ENCODE measurements around the gene GABRG3.

GABRG3 gene

DNA sequence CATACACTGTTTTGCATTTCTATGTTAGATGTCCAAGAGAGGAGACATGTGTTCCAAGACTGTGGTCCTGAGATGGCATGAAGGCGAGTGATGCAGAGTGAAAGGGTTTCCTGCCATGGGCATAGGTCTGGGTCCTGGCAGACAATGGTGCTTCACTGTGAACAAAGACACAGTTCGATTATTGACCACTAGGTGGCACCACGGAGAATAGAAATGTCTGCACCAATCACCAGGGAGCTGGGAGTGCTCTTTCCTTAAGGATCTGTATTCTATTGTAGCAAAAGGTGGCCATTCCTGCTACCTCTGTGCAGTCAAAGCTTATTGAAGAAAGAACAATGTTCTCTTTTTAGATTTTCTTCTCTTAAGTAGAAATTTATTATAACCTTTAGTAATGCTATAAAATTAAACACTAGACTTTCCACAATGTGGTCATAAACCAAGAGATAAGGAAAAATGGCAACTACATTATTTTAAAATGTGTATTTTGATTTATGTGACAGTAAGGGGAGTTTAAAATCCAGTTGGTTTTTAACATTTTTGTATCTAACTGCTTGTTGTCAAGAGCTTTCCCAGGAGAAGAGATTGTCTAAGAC is 88.7 kb downstream of the GABRG3 start:
- no peak overlapping the region for H3K4me3 ChIP-seq (ENCODE audit: insufficient read length, low read depth)
- H3K36me3 ChIP-seq (ENCODE audit: insufficient read depth, insufficient read length, low read length), result no peaks in the 10 kb centered on the region
- DNase-seq (ENCODE audit: low read depth, low spot score), result peak; percentile 51
- H3K9me3 ChIP-seq (ENCODE audit: insufficient read depth, low read length), result no peaks in the 10 kb centered on the region
- TF ChIP-seq ZNF274 (IDR thresholded peaks at IDR 0.05; ENCODE audit: low read depth, low read length), result no peak
- TF ChIP-seq YY1 (IDR thresholded peaks at IDR 0.05; ENCODE audit: insufficient read depth, insufficient read length), result no peak
- no peak for TF ChIP-seq SUZ12 (IDR thresholded peaks at IDR 0.05; ENCODE audit: extremely low read depth, insufficient read depth, insufficient read length)
- H3K27me3 ChIP-seq (ENCODE audit: insufficient read depth, insufficient read length), result no peaks in the 10 kb centered on the region
- H3K4me1 ChIP-seq (ENCODE audit: insufficient read depth, insufficient read length), result no peaks in the 10 kb centered on the region
- H3K9ac ChIP-seq (ENCODE audit: insufficient read length, low read depth), result no peak overlapping the region

DNA sequence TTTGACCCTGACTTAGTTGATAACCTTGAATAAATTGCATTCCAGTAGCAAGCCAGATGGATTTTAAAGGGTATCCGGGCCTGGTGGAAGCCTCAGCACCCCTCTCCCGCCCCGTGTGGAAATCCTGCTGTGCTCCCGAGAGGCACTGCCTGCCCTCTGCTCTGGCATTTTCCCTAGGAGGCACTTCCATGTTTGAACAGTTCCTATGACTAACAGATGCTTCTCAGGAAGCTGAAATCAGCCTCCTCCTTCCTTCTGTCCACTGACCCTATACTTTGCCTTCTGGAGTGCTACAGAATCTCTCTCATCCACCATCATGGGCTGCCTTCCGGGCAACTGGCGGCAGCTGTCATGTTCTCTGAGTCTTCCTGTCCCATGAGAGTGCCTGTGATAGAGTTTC is 90.8 kb downstream of the GABRG3 start:
- Histone ChIP-seq H3K4me1 (ENCODE audit: insufficient read depth, insufficient read length) (no peaks in the 10 kb centered on the region), H3K9me3 (ENCODE audit: insufficient read depth, low read length) (no peaks in the 10 kb centered on the region), H3K9ac (ENCODE audit: insufficient read length, low read depth) (no peak overlapping the region), H3K4me3 (ENCODE audit: insufficient read length, low read depth) (no peak overlapping the region), H3K36me3 (ENCODE audit: insufficient read depth, insufficient read length, low read length) (no peaks in the 10 kb centered on the region), H3K27me3 (ENCODE audit: insufficient read depth, insufficient read length) (no peaks in the 10 kb centered on the region)
- DNase-seq (ENCODE audit: low read depth, low spot score), result no peak
- no peak for TF ChIP-seq SUZ12 (IDR thresholded peaks at IDR 0.05; ENCODE audit: extremely low read depth, insufficient read depth, insufficient read length)
- TF ChIP-seq ZNF274 (IDR thresholded peaks at IDR 0.05; ENCODE audit: low read depth, low read length), result no peak
- no peak for TF ChIP-seq YY1 (IDR thresholded peaks at IDR 0.05; ENCODE audit: insufficient read depth, insufficient read length)

DNA sequence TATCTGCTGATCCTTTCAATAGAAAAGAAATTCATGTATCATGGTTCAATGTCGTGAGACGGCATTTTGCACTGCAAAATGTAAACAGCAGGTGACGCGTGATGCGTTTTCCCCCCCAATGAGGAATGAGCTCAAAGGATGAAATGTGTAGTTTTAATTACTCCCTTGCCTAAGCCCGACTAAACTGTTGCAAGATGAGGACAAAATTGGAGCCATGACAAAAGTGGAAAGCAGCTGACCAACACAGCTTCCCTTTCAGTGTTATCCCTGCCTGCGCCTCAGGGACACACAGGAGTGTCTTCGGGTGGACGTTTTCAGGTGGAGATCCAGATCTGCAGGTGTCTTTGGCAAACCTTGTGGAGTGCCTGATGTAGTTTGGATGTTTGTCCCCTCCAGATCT is 92.0 kb downstream of the GABRG3 start:
- TF ChIP-seq SUZ12 (IDR thresholded peaks at IDR 0.05; ENCODE audit: extremely low read depth, insufficient read depth, insufficient read length) (no peak), YY1 (IDR thresholded peaks at IDR 0.05; ENCODE audit: insufficient read depth, insufficient read length) (no peak), ZNF274 (IDR thresholded peaks at IDR 0.05; ENCODE audit: low read depth, low read length) (no peak)
- Histone ChIP-seq H3K4me1 (ENCODE audit: insufficient read depth, insufficient read length) (no peaks in the 10 kb centered on the region), H3K36me3 (ENCODE audit: insufficient read depth, insufficient read length, low read length) (no peaks in the 10 kb centered on the region), H3K4me3 (ENCODE audit: insufficient read length, low read depth) (no peak overlapping the region), H3K9me3 (ENCODE audit: insufficient read depth, low read length) (no peaks in the 10 kb centered on the region), H3K9ac (ENCODE audit: insufficient read length, low read depth) (no peak overlapping the region), H3K27me3 (ENCODE audit: insufficient read depth, insufficient read length) (no peaks in the 10 kb centered on the region)
- DNase-seq (ENCODE audit: low read depth, low spot score), result no peak

GRCh38 chr15:27064080-27064479 is 93.1 kb downstream of the GABRG3 start:
- H3K9me3 ChIP-seq (ENCODE audit: insufficient read depth, low read length), result peaks cover 10% of the 10 kb centered on the region; the same call in 1 of the 2 replicates
- no peaks in the 10 kb centered on the region for H3K36me3 ChIP-seq (ENCODE audit: insufficient read depth, insufficient read length, low read length)
- TF ChIP-seq YY1 (IDR thresholded peaks at IDR 0.05; ENCODE audit: insufficient read depth, insufficient read length) (no peak), ZNF274 (IDR thresholded peaks at IDR 0.05; ENCODE audit: low read depth, low read length) (no peak)
- H3K4me1 ChIP-seq (ENCODE audit: insufficient read depth, insufficient read length), result no peaks in the 10 kb centered on the region
- H3K9ac ChIP-seq (ENCODE audit: insufficient read length, low read depth), result no peak overlapping the region
- H3K4me3 ChIP-seq (ENCODE audit: insufficient read length, low read depth), result no peak overlapping the region
- no peaks in the 10 kb centered on the region for H3K27me3 ChIP-seq (ENCODE audit: insufficient read depth, insufficient read length)
- no peak for DNase-seq (ENCODE audit: low read depth, low spot score)

DNA sequence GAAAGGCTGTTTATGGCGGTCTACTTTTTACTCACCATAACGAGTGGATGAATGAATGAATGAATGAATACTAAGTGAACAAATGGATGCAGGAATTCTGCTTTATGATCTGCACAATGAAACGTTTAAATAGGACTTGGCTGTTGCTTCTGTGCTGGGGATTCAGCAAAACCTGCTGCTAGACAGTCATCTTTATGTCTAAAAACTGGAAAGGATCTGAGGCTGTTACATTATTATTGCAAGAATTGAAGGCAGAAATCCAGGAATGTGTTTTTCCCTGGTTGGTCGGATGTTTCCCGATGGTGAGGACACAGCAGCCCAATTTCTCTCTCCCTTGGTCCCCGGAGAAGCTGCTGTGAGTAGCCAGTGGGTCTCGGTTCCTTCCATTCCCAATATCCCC is 94.2 kb downstream of the GABRG3 start:
- DNase-seq (ENCODE audit: low read depth, low spot score), result no peak
- no peak overlapping the region for H3K9ac ChIP-seq (ENCODE audit: insufficient read length, low read depth)
- no peaks in the 10 kb centered on the region for H3K4me1 ChIP-seq (ENCODE audit: insufficient read depth, insufficient read length)
- TF ChIP-seq SUZ12 (IDR thresholded peaks at IDR 0.05; ENCODE audit: extremely low read depth, insufficient read depth, insufficient read length), result no peak
- TF ChIP-seq YY1 (IDR thresholded peaks at IDR 0.05; ENCODE audit: insufficient read depth, insufficient read length), result no peak
- no peak for TF ChIP-seq ZNF274 (IDR thresholded peaks at IDR 0.05; ENCODE audit: low read depth, low read length)
- H3K9me3 ChIP-seq (ENCODE audit: insufficient read depth, low read length), result peaks cover 10% of the 10 kb centered on the region; the same call in 1 of the 2 replicates
- H3K4me3 ChIP-seq (ENCODE audit: insufficient read length, low read depth), result no peak overlapping the region
- no peaks in the 10 kb centered on the region for H3K27me3 ChIP-seq (ENCODE audit: insufficient read depth, insufficient read length)
- no peaks in the 10 kb centered on the region for H3K36me3 ChIP-seq (ENCODE audit: insufficient read depth, insufficient read length, low read length)

DNA sequence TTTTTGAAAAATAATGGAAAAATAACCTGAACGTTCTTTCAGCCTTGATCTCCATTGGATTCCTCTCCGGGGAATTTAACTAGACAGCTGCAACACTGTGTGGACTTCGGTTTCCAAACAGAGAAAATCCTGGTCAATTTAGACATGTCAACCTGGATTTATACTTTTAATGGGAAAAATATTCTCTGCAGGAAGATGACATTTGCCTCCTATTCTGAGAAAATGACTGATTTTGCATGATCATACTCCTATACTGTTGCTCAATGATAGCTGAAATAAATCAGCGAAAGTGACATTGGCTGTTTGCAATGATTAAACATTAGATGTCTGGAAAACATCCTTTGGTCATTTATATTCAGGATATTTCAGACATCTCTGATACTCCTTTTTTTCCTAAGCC is 94.8 kb downstream of the GABRG3 start:
- no peak for DNase-seq (ENCODE audit: low read depth, low spot score)
- Histone ChIP-seq H3K4me3 (ENCODE audit: insufficient read length, low read depth) (no peak overlapping the region), H3K4me1 (ENCODE audit: insufficient read depth, insufficient read length) (no peaks in the 10 kb centered on the region), H3K9ac (ENCODE audit: insufficient read length, low read depth) (no peak overlapping the region), H3K27me3 (ENCODE audit: insufficient read depth, insufficient read length) (no peaks in the 10 kb centered on the region), H3K9me3 (ENCODE audit: insufficient read depth, low read length) (peaks cover 10% of the 10 kb centered on the region; the same call in 1 of the 2 replicates), H3K36me3 (ENCODE audit: insufficient read depth, insufficient read length, low read length) (no peaks in the 10 kb centered on the region)
- no peak for TF ChIP-seq ZNF274 (IDR thresholded peaks at IDR 0.05; ENCODE audit: low read depth, low read length)
- no peak for TF ChIP-seq SUZ12 (IDR thresholded peaks at IDR 0.05; ENCODE audit: extremely low read depth, insufficient read depth, insufficient read length)
- no peak for TF ChIP-seq YY1 (IDR thresholded peaks at IDR 0.05; ENCODE audit: insufficient read depth, insufficient read length)

- no peak overlapping the region for H3K9ac ChIP-seq (ENCODE audit: insufficient read length, low read depth)
- no peak for DNase-seq (ENCODE audit: low read depth, low spot score)
- H3K4me3 ChIP-seq (ENCODE audit: insufficient read length, low read depth), result no peak overlapping the region
- H3K36me3 ChIP-seq (ENCODE audit: insufficient read depth, insufficient read length, low read length), result no peaks in the 10 kb centered on the region
- no peaks in the 10 kb centered on the region for H3K4me1 ChIP-seq (ENCODE audit: insufficient read depth, insufficient read length)
- no peak for TF ChIP-seq ZNF274 (IDR thresholded peaks at IDR 0.05; ENCODE audit: low read depth, low read length)
- TF ChIP-seq YY1 (IDR thresholded peaks at IDR 0.05; ENCODE audit: insufficient read depth, insufficient read length), result no peak
- no peak for TF ChIP-seq SUZ12 (IDR thresholded peaks at IDR 0.05; ENCODE audit: extremely low read depth, insufficient read depth, insufficient read length)
- H3K9me3 ChIP-seq (ENCODE audit: insufficient read depth, low read length), result peaks cover 10% of the 10 kb centered on the region; the same call in 1 of the 2 replicates
- no peaks in the 10 kb centered on the region for H3K27me3 ChIP-seq (ENCODE audit: insufficient read depth, insufficient read length)
Measured at GRCh38 chr15:27066446-27066845, 95.5 kb downstream of the GABRG3 start.
